HAP-1 (cell line): ENCODE data around the gene PNLIPRP1.
A peak's percentile ranks its signal among the peaks of the same experiment; 100 is the strongest.

Experiments
- DNase-seq, 2 experiments: peaks; one replicate each; pipeline ENCODE4 v3.0.0-alpha.2; 2016 to 2020; ENCODE audit warnings: low spot score in 2 of 2
- H3K27me3 ChIP-seq: fragments of 250-450 bp; sonication (Bioruptor Pico); 2 replicates; pipeline ENCODE4 v1.5.1; 2020; ENCODE audit warnings: low read depth, mild to moderate bottlenecking, moderate library complexity
- H3K36me3 ChIP-seq: fragments of 250-450 bp; sonication (Bioruptor Pico); replicated peaks from 2 replicates; pipeline ENCODE4 v1.5.1; 2020; ENCODE audit warnings: mild to moderate bottlenecking
- H3K4me1 ChIP-seq: fragments of 250-450 bp; sonication (Bioruptor Pico); 2 replicates; pipeline ENCODE4 v1.5.1; 2020; ENCODE audit warnings: mild to moderate bottlenecking
- H3K4me3 ChIP-seq: fragments of 250-450 bp; sonication (Bioruptor Pico); 2 replicates; pipeline ENCODE4 v1.5.1; 2020; ENCODE audit warnings: mild to moderate bottlenecking, moderate library complexity
- H3K9me3 ChIP-seq: fragments of 250-450 bp; sonication (Bioruptor Pico); 2 replicates; pipeline ENCODE4 v1.5.1; 2020; ENCODE audit warnings: mild to moderate bottlenecking, moderate library complexity
- in situ Hi-C: fragments of 300-500 bp; cut with MboI; formaldehyde crosslinking; loops from 3 replicates; pipeline ENCODE4 v1.14.3; 2020; ENCODE audit warnings: low sequenced_read_pairs, inconsistent platforms, mixed read lengths

Gene PNLIPRP1

GRCh38 chr10:116590590-116591444 lies at the start of gene PNLIPRP1:
Gene PNLIPRP1, plus strand, starts transcription at chr10:116590959. Its CDS starts 171 bp downstream, at chr10:116591130.
- in situ Hi-C loops, result no loop called here
- no peak for DNase-seq

GRCh38 chr10:116542007-116542677 lies 48.6 kb upstream of the PNLIPRP1 start:
- Histone ChIP-seq H3K4me1 (no peaks in the 10 kb centered on the region), H3K9me3 (no peaks in the 10 kb centered on the region), H3K4me3 (no peak overlapping the region), H3K27me3 (no peaks in the 10 kb centered on the region), H3K36me3 (no peaks in the 10 kb centered on the region)
- in situ Hi-C loops, result no loop called here
- DNase-seq, result no peak

More at GRCh38 chr10:116590590-116591444, at the start of gene PNLIPRP1:
- Histone ChIP-seq H3K36me3 (no peaks in the 10 kb centered on the region), H3K27me3 (no peaks in the 10 kb centered on the region), H3K4me3 (no peak within 1 kb of the TSS), H3K9me3 (no peaks in the 10 kb centered on the region), H3K4me1 (no peaks in the 10 kb centered on the region)

GRCh38 chr10:116545122-116545521 lies 45.6 kb upstream of the PNLIPRP1 start:
- Histone ChIP-seq H3K4me3 (no peak overlapping the region), H3K4me1 (no peaks in the 10 kb centered on the region), H3K36me3 (no peaks in the 10 kb centered on the region), H3K27me3 (no peaks in the 10 kb centered on the region), H3K9me3 (no peaks in the 10 kb centered on the region)
- DNase-seq, result no peak
- in situ Hi-C loops, result no loop called here

GRCh38 chr10:116545756-116546155 lies 45.0 kb upstream of the PNLIPRP1 start, which contains the start of gene PNLIP:
Gene PNLIP, plus strand, starts transcription at chr10:116545931. Its CDS starts 162 bp downstream, at chr10:116546093.
- Histone ChIP-seq H3K9me3 (no peaks in the 10 kb centered on the region), H3K36me3 (no peaks in the 10 kb centered on the region), H3K27me3 (no peaks in the 10 kb centered on the region), H3K4me1 (no peaks in the 10 kb centered on the region), H3K4me3 (no peak within 1 kb of the TSS)
- in situ Hi-C loops, result no loop called here
- no peak for DNase-seq

- Histone ChIP-seq H3K4me1 (no peaks in the 10 kb centered on the region), H3K4me3 (no peak overlapping the region)
- in situ Hi-C loops, result no loop called here
Observed at GRCh38 chr10:116548301-116548700, 42.5 kb upstream of the PNLIPRP1 start.

DNA sequence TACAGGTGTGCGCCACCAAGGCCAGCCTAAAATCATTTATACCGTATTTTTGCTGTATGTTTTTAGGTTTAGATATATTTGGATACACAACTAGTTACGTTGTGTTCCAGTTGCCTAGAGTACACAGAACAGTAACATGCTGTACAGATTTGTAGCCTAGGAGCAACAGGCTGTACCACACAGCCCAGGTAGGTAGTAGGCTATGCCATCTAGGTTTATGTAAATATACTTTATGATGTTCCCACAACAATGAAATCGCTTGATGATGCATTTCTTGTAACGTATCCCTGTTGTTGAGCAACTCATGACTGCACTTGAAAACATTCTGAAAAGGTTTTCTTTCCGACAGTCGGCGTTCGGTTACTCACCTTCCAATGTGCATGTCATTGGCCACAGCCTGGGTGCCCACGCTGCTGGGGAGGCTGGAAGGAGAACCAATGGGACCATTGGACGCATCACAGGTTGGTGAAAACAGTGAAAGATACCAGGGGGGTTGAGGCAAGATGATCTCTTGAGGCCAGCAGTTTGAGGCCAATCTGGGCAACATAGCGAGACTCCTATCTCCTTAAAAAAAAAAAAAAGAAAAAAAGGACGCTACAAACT lies 37.3 kb upstream of the PNLIPRP1 start:
- Histone ChIP-seq H3K4me3 (no peak overlapping the region), H3K27me3 (no peaks in the 10 kb centered on the region), H3K4me1 (peaks cover 10% of the 10 kb centered on the region), H3K9me3 (no peaks in the 10 kb centered on the region), H3K36me3 (no peaks in the 10 kb centered on the region)
- DNase-seq, result no peak
- in situ Hi-C loops, result no loop called here

More at GRCh38 chr10:116548301-116548700, 42.5 kb upstream of the PNLIPRP1 start:
- H3K36me3 ChIP-seq, result no peaks in the 10 kb centered on the region
- no peaks in the 10 kb centered on the region for H3K27me3 ChIP-seq
- H3K9me3 ChIP-seq, result no peaks in the 10 kb centered on the region
- DNase-seq, result no peak

DNA sequence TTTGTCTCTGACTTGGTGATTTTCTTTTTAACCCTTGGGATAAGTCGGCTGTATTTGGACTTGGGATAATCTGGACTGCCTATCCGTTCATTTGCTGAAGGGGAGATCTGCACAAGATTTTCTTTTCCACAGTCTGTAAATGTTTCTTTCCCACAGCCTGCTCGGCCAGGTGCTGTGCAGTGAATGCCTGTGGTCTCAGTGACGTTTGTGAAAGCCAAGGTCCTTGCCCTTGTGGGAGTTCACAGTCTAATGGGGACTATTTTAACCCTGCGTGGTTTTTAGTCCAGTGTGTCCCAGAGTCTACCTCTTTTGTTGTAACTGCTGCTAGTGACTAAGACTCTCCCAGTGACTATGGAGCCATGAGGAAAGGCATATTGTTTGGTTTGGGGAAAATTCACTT lies 36.1 kb upstream of the PNLIPRP1 start:
- H3K4me3 ChIP-seq, result no peak overlapping the region
- no peaks in the 10 kb centered on the region for H3K27me3 ChIP-seq
- in situ Hi-C loops, result no loop called here
- no peaks in the 10 kb centered on the region for H3K9me3 ChIP-seq
- DNase-seq, result no peak
- no peaks in the 10 kb centered on the region for H3K36me3 ChIP-seq
- peaks cover 10% of the 10 kb centered on the region for H3K4me1 ChIP-seq

GRCh38 chr10:116555880-116556279 lies 34.9 kb upstream of the PNLIPRP1 start:
- Histone ChIP-seq H3K4me3 (no peak overlapping the region), H3K27me3 (no peaks in the 10 kb centered on the region), H3K4me1 (peaks cover 10% of the 10 kb centered on the region), H3K36me3 (no peaks in the 10 kb centered on the region), H3K9me3 (no peaks in the 10 kb centered on the region)
- in situ Hi-C loops, result no loop called here
- DNase-seq, result no peak

DNA sequence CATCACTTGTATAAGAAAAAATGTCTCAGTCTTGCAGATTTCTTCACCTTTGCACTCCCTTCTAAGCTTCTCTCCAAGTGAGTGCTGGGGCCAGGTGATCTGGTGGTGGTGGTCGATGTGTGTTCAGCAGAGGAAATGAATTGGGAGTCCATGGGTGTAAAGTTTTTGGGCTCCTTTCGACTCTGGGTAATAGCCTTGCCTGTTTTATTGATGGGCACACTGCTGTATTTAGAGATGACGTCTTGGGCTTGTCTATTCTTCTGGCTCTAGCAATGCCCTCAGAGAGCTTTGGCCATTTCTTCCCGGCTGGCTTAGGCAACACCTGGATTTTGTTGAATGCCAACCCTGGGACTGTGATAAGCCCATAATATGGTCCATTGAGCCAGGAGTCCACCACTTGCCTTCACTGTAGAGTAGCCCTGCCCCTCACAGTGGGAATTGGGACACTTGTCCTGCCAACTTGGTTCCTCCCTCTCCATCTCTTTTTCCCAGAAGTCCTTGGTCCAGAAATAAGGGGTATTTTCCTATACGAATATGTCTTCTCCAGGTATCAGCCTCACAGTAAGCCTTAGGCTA lies 33.4 kb upstream of the PNLIPRP1 start:
- DNase-seq, result no peak
- H3K4me1 ChIP-seq, result peaks cover 10% of the 10 kb centered on the region
- H3K27me3 ChIP-seq, result no peaks in the 10 kb centered on the region
- H3K36me3 ChIP-seq, result no peaks in the 10 kb centered on the region
- in situ Hi-C loops, result no loop called here
- H3K4me3 ChIP-seq, result no peak overlapping the region
- H3K9me3 ChIP-seq, result no peaks in the 10 kb centered on the region

DNA sequence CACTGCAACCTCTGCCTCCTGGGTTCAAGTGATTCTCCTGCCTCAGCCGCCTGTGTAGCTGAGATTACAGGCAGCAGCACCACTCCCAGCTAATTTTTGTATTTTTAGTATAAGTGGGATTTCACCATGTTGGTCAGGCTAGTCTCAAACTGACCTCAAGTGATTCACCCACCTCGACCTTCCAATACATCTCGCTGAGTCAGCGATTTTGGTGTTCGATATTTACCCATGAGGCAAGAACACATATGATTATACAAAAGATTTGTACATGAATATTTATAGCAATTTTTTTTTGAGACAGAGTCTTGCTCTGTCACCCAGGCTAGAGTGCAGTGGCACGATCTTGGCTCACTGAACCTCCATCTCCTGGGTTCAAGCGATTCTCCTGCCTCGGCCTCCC lies 25.2 kb upstream of the PNLIPRP1 start:
- in situ Hi-C loops, result no loop called here

GRCh38 chr10:116566932-116567331 lies 23.8 kb upstream of the PNLIPRP1 start:
- no peaks in the 10 kb centered on the region for H3K4me1 ChIP-seq
- DNase-seq, result no peak
- H3K27me3 ChIP-seq, result no peaks in the 10 kb centered on the region
- no peaks in the 10 kb centered on the region for H3K9me3 ChIP-seq
- in situ Hi-C loops, result no loop called here
- H3K36me3 ChIP-seq, result no peaks in the 10 kb centered on the region
- no peak overlapping the region for H3K4me3 ChIP-seq

More for the DNA sequence above, 25.2 kb upstream of the PNLIPRP1 start:
- no peak for DNase-seq
- H3K27me3 ChIP-seq, result no peaks in the 10 kb centered on the region
- no peaks in the 10 kb centered on the region for H3K9me3 ChIP-seq
- H3K36me3 ChIP-seq, result no peaks in the 10 kb centered on the region
- no peak overlapping the region for H3K4me3 ChIP-seq
- H3K4me1 ChIP-seq, result no peaks in the 10 kb centered on the region

DNA sequence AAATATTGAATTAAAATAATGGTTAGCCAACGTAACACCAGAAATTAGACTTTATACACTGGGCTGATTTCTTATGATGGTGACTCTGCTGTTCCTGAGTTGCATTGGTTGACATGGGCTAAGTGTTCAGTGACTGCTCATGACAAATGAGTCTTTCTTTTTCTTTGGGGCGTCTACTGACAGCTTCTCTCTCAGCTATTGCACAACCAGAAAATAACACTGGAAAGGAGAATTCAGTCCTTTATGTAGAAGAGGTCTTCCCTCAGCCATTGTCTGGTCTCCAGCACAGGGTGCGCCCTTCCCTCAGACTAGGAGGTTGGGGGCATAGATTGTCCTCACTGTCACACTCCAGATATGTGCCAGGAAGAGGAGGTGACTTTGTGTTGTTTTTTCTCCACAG lies 23.4 kb upstream of the PNLIPRP1 start:
- Histone ChIP-seq H3K36me3 (no peaks in the 10 kb centered on the region), H3K4me1 (no peaks in the 10 kb centered on the region), H3K9me3 (no peaks in the 10 kb centered on the region), H3K4me3 (no peak overlapping the region), H3K27me3 (no peaks in the 10 kb centered on the region)
- DNase-seq, result no peak
- in situ Hi-C loops, result no loop called here

GRCh38 chr10:116574797-116575196 lies 16.0 kb upstream of the PNLIPRP1 start:
- DNase-seq, result peak in 1 of 2 experiments; percentile 8
- H3K9me3 ChIP-seq, result no peaks in the 10 kb centered on the region
- H3K36me3 ChIP-seq, result no peaks in the 10 kb centered on the region
- in situ Hi-C loops, result no loop called here
- no peak overlapping the region for H3K4me3 ChIP-seq
- no peaks in the 10 kb centered on the region for H3K27me3 ChIP-seq
- no peaks in the 10 kb centered on the region; the same call in none of the 2 replicates for H3K4me1 ChIP-seq
